GM03348 (cell line): Measurements from ENCODE around the gene SLIT1.

Source experiments
- DNase-seq: peaks from one replicate; pipeline ENCODE4 v3.0.0; 2012; ENCODE audit warnings: low spot score

SLIT1 gene

DNA sequence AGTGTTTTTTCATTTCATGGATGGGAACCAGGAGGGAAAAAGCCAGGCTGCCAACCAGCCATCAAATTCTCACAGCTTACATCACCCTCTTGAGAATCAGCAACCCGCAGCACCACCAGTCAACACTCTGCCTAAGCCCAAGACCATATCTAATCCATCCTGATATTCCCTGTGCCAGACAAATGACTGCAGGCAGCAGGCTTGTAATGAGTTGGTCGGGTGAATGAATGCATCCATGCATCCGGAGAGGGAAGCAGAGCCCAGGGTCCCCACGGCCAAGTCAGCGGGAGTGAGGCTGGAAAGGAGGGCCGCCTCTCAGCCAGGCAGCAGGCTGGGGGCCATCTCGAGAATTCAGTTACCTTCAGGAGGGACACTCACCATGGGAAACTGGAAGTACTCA is 46.9 kb downstream of the SLIT1 start:
- no peak for DNase-seq

DNA sequence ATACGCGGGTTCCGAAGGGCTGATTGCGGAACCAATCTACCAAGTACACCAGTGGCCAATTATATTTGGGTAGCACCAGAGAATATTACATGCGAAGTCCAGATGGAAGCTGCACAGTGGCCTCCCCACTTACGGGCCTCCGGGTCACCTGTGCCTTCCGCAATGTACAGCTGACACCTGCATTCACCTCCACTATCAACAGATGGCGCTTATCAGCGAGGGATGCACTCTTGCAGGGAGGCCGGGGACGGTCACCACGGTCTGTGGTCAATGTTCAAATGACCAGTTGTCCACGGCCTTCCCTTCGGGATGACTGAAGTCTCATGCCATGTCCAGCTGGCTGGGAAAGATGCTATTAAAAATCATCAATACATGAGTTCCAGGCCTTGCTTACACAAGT is 47.6 kb downstream of the SLIT1 start:
- DNase-seq = no peak

DNA sequence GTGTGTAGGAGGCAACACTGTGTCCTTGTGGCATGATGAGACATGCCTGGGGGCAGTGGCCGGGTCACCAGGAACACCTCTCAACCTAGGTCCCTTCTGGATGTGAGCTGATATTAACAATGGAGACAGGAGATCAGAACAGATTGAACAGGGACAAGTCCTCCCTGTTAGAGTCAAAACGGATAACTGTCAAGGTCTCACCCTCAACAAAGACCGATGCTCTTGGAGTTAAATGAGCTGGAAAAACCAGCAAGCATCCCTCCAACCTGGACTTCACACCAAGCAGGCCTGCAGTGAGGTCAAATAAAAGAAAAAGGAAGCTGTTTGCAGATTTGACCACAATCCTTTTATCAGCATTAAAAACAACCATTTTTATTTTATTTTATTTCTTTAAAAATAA is 49.0 kb downstream of the SLIT1 start:
- no peak for DNase-seq

DNA sequence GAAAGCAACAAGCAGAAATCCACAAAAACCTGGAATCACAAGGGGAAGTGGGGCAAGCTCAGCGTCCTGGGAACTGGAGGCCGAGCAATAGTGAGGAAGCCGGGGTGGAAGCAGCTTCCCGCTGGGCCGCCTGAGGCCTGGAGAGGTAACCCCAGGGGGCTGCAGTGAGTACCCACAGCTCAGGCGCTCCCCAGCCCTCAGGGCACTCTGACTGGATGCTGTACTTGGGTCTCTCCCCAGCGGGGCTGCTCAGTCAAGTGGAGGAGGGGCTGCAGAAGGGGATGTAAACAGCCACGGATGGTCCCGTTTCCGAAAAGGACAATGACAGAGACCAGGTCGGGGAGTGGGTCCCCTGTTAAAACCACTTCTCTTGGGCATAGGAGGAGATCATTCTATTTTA is 50.3 kb downstream of the SLIT1 start:
- no peak for DNase-seq

DNA sequence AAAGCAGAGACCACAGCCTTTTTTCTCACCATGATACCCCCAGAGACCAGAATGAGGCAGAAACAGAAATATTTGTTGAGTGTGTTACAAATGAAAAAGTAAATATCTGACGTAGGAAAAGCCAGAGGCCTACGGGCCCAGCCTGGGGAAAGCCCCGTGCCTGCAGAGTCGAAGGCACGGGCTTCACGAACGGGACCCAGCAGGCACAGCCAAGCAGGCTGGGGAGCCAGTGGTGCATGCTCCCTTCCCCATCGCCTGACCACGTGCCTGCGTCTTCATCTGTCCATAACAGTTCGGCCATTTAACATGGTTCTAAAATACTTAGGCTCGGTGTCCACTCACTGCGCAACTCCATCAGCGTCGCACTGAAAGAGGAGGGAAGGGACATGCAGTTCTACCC is 50.8 kb downstream of the SLIT1 start:
- no peak for DNase-seq

DNA sequence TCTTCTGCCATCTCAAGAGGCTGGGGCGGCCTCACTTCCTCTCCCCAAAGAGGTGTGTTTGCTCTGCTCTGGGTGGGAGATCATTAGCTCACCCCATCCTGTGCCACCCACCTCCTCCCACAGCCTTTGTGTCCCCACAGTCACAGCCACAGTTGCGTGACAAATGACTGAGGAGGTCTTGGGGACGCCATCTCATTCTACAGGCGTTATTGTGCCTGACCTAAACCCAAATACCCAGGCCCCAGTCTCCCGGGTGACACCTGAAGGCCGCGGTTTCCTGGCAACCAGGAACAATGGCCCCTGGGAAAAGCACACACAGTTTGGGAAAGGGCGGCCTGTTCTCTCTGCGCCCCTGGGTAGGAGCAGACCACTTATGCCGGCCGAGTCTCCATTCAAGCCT is 51.6 kb downstream of the SLIT1 start:
- DNase-seq = no peak

DNA sequence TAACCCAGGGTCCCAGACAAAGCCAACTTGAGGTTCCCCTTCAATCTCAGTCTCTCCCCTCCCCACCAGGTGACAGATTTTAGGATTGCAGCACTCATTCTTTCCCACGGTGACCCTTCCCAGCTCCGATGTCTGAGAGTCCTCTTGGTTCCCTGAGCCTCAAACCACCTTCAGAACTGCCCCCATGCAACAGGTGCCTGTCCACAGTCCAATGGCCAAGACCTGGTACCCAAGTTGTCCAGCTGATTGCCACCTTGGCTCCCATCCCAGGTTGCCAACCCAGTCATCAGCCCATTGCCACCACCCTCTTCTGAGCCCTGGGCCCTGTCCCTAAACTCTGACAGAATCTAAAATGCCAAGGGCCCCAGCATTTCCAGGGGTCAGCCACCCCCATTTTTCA is 53.5 kb downstream of the SLIT1 start:
- no peak for DNase-seq

DNA sequence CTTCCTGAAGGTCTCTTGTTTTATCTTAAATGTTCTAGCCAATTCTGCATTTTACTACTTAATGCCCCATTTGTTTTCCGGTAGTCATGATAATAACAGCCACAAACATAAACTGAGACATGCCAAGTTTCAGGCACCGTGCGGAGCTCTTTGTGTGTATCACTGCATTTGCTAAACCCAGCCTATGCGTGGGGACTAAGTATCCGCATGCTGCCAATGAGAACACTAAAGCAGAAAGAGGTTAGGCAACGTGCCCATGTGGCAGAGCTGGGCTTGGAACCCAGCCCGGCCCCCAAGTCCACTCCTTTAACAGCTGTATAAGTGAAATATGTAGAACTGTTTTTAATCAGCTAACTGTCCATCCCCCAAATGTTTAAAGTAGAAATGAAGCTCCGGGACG is 54.1 kb downstream of the SLIT1 start:
- DNase-seq = no peak

DNA sequence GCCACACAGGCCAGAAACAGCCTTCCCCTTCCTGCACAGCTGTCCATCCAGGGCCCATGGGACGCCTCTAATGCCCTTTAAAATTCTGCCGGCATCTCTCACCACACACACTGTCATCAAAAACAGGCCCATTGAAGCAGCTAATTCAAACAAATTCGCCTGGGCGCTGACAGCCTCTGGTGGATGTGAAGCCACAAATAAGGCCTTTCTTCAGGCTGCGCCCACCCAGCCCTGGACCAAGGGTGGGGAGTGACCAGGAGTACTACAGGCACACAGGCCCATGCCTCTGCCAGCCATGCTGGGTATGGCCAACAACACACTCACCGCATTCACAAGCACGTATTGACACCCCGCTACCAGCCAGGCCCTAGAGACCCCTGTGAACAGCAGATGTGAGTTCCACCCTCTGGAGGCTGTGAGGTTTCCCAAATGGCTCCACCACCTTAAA is 54.6 kb downstream of the SLIT1 start:
- DNase-seq = no peak

DNA sequence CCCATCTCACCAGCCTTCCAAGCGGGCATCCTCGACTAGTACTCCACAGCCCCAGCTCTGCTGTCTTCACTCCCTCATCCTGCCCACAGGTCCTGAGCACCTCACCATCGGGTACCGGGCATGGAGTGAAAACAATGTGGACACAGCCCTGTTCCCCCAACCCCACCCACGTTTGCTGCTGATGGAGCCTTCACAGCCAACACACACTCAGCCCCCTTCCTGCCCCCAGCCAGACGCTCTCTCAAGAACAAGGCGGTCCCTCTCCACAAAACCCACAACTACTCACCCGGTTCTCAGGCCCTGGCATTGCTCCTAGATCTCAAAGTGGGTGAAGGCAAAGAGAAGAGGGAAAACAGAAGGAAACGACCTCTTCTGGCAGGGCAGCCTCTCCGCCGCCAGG is 56.1 kb downstream of the SLIT1 start:
- DNase-seq = no peak

DNA sequence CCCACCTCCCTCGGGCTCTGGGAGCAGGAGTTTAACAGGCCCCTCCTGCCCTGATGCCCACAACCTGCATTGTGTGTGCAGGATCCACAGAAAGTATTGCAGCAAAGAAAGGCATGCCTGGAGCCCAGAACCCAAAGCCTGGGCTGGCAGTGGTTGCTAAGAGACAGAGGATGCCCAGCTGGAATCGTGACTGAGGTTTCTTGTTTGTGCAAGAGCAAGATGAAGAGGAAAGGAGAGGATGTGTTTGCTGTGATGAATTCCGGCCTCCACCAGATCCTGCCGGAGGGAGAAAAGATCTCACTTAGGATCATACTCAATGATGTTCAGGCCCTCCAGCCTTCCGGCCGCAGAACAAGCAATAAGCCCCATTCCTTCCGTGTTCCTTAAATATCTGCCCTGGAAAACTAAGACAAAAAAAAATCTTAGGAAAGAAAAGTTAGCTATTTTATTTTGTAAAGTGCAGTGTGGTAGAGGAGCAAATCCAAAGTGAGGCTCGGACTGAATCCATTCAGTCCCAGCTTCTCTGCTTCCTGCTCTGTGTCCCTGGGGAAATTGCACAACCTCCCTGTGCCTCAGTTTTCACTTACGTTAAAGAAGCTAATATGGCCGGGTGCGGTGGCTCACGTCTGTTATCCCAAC is 57.1 kb downstream of the SLIT1 start:
- no peak for DNase-seq

DNA sequence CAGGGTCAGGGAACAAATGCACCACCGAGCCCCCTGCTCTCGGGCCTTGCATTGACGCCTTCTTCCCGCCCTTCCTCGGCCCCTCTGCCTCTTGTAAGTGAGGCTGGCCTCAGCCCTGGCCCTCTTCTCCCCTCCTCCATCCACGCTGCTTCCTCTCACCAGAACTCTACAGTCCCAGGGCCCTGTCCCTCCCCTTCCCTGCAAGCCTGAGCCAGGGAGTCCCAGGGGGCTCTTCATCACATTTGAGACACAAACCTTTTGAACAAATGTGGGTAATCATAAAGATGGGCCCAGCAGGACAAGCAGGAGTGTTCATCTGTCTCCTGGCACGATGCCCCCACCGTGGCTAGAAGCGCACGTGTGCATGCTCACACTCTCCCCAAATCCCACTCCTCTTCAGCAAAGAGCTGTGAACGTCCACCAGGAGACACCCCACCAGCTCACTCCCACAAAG is 57.7 kb downstream of the SLIT1 start:
- no peak for DNase-seq

DNA sequence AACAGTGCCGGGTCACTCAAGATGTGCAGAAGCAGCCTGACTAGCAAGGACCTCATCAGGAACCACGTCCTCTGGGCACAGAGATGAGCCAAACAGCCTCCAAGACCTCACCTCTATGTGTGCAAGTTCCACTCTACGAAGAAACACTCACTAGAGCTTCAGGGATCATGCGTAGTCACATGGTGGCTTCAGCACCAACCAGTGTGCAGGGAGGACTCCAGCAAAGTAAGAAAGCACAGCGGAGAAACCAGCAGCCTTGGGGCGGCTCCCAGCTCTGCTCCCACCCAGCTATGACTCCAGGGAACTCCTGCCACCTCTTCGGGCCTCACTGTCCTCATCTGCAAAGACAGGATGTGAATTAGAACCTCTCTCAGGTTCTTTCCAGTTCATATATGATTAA is 58.2 kb downstream of the SLIT1 start:
- DNase-seq = no peak

DNA sequence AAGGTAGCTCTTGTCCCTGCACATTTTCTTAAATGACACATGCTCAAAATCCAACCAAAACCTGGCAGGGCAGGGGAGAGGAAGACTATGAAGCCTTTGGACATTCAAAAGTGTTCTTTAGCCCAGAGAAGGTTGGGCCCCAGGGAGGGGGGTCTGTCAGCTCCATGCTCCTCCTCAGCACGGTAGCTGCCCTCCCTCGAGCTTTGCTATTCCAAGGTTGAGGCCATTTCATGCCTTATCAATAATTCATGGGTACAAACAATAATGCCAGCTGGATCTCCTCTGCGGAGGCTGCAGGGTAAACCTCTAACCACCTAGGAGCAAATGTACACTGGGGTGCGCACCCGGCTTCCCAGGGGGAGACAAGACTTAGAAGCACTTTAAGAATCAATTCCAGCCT is 61.5 kb downstream of the SLIT1 start:
- DNase-seq = no peak

DNA sequence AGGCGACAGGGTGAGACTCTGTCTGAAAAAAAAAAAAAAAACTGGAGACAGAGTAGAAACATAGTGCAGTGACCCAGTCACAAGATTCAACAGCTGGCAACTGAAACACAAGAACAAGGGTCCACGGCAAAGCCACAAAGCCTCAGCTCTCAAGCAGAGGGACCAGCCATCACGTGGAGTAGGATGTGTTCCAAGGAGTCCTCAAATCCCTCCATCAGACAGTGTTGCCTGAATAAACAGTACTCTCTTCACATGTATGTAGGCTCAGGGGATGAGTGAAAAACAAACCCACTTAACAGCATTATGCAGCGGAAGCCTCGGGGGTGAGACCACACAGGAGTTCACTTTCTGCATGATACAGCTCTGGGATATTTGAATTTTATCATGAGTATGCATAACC is 62.0 kb downstream of the SLIT1 start:
- DNase-seq = no peak

DNA sequence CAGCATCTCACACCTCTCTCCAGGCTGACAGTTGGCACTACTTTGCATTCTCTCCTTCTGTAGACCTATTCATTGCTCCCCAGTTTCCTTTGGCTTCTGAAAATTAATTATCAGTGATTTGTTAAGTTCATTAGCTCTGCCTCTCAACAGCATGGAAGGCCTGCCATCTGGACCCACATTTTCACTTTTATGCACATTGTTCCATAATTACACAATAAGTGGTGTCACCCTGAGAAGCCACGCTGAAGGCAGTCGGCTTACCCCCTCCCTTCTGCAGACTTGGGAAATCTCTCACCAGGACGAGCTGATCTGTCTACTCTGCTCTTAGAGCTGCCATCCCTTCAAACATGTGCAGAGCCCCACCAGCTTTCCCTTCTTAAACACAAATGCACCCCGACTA is 64.7 kb downstream of the SLIT1 start:
- DNase-seq = no peak

DNA sequence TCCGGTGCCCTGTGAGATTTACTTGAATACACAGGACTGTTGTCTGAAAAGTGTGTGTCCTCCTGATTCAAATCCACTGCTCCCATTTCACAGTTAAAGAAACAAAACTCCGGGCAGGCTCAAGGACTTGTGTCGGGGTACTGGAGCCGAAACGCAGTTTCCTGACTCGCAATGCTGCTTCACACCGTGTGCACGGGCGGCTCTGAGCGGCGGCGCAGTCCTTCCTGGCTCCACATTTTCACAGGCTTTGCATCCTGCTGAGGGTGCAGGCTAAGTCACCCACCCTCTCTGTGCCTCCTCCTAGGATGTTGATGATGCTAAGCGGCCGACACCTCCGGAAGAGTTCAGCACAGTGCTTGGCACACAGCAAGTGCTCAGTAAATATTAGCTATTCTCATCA is 65.4 kb downstream of the SLIT1 start:
- no peak for DNase-seq

DNA sequence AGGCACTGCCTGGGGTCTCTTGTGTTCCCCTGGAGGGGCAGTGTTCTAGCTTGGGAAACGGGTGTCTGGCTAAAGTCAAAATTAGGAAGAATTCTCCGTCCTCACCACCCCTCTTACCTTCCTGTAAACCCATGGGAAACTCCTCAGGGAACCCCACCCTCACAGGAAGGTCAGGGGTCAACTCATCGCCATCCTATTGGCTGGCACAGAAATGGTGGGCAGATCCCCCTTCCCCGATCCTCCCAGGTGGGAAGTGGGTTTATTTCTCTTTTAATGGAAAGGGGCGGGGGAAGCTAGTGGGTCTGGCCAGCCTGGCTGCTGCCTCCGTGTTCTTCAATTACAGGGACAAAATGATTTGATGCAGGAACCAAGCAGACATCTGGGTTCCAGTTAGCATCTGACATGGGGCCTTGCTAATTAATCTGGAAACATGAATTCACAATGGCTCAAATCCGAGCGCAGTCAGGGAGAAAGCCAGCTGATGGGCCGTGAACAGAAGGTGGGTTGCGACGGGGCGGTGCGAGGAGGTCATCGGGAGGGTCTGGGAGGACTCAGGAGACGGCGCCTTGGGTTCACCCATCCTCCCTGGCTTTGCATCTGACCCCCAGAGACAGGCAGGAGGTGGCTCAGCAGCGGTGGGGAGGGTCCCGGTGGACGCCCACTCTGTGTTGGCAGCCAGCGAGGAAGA is 66.6 kb downstream of the SLIT1 start:
- DNase-seq = no peak

DNA sequence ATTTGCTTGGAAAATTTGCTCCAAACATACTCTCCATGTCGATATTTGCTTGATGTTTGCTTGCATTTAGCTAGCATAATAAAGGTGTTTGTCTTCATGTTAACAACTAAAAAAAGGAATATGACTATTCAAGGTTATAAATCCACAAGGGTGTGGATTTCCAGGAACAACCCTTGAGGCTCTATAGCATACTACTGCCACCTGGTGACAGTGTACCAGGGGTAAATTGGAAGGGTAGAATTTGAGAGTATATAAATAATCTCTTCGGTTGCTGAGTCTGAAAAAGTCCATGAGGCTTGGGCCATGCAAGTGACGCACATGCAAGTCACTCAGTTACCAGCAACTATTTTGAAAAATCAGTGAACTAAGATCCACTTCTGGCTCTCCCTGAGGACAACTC is 68.4 kb downstream of the SLIT1 start:
- DNase-seq = no peak

DNA sequence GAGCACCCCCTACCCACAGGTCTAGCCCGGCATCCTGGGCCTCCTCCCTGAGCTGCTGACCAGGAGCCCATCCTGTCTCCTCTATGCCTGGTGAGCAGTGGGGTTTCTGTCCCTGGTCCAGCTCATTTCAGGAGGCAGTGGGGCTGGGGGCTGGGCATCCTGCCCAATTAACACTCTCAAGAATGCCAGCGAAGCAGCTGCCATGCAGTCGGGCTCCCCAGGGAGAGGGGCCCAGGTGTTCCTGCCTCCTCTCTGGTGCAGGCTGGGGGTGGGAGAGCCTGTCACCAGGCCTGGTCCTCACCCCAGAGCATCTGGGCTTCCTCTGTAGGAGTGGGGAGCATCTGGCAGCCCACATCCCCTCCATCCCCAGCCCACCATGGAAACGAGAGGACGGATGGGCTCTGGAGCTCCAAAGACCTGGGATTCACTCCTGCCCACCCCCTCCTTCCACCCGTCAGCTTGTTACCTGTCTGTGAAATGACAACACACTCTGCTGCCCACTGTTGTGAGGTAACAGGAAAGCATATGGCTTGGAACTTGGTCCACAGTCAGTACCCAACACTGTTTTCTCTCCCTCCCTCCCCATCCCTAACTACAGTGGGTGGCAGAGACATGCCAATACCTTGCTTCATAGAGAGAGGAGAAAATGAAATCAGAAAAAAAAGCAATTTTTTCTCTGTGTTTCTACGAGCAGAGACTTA is 69.1 kb downstream of the SLIT1 start:
- DNase-seq = no peak

DNA sequence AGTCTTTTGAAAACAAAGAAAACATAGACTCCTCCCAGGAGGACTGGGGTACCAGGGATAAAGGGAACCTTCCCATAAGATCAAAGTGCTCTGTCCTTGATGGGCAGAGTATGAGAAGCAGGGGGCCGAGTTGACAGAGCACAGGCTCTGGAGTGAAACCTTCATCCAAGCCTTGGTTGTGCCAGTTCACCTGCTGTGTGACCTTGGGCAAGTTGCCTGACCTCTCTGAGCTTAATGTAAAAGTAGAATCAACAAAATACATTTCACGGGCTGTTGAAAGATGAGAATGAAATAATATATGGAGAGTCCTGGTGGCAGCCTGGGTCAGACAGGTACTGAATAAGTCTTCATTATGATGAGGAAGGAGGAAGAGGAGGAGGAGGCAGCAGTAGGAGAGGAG is 69.9 kb downstream of the SLIT1 start:
- no peak for DNase-seq

DNA sequence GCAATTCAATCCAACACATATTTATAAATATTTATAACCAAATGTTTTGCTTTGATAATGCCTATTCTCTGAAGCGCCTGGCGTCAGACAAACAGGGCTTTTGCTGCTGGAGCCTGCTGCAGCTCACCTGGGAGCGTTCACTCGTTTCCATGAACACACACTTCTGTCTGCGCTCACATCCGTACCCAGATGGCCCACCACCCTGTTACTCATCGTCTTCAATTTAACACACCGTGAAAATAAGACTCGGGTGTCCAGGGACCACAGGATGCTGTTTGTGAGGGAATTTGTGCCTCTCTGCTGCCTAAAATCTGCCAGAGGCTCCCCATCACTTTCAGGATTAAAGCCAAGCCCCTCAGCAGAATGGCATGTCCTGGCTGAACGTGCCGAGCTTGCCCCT is 74.1 kb downstream of the SLIT1 start:
- DNase-seq = no peak

DNA sequence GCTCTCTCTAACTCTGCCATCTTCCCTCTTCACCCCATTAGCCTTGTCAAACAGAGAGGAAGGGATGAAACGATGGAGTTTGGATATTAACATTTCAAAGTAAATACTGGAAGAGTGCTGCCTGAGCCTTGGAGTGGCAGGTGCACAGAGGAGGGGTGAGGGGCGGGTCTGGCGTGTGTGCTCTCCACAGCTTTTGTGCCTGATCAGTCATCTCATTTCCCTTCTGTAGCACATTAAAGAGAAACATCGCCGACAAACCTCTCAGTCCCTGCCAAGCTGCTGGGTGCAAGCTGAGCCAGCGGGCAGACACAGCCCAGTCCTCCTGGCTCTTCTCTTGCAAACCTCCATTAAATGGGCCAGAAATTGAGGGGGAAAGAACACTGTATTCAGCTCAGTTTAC is 76.2 kb downstream of the SLIT1 start:
- no peak for DNase-seq

DNA sequence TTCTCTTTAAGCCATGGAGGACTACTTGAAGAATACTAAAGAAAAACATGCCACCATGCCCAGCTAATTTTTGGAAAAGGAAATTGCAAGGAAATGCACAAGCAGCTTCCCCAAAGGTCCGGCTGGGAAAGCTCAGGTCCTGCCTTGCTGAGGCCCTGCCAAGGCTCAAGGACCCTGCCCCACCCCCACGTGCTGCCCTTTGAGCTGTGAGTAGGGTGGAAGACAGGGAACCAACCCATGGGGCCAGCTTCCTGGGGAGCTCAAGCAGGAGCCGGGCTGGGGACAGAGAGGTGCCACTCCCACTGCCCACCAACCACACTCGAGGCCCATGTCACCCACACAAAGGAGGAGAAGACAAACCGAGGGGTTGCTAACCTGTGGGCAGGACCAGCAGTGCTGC is 78.2 kb downstream of the SLIT1 start:
- DNase-seq = no peak
